ENCODE results near the gene KCTD21. TPM values are rescaled to one million over a fixed set of nuclear protein-coding genes. Genes with fewer than 3 reads are reported as not detected.

KCTD21 gene
- total RNA-seq, 1 donor from 2014 or later = 3.7 TPM

DNA sequence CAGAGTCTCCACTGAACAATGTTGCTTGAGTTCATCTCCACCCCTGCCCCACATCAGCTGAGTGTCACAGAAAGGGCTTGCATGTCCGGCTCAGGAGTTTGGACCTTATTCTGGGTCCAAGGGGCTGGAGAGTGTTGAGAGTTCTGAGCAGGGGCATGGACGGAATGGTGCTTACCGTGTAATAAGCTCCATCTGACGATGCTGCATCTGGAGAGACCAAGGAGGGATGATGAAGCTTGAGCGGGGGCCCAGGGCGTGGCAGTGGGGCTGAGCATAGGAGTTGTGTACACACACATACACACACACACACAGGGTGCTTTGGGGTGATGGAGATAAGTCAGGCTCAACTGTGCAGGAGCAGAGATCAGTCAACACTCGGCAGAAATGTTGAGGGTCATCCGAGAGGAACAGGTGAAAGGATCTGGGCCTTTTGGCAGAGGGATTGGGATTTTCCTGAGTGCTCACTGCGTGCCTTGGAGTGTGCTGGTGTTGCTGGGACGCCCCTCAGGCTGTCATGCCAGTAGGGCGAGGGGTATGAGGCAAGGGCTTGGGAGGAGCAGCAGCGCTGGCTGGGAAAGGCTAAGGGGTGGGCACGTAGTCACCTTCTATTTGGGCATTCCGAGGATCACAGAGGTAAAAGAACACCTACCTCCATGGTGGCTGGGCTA lies 2.6 kb upstream of the KCTD21 start:
- FAIRE-seq (no peak), DNase-seq (ENCODE audit: low read depth) (no peak)
- TF ChIP-seq, protein P1, sequence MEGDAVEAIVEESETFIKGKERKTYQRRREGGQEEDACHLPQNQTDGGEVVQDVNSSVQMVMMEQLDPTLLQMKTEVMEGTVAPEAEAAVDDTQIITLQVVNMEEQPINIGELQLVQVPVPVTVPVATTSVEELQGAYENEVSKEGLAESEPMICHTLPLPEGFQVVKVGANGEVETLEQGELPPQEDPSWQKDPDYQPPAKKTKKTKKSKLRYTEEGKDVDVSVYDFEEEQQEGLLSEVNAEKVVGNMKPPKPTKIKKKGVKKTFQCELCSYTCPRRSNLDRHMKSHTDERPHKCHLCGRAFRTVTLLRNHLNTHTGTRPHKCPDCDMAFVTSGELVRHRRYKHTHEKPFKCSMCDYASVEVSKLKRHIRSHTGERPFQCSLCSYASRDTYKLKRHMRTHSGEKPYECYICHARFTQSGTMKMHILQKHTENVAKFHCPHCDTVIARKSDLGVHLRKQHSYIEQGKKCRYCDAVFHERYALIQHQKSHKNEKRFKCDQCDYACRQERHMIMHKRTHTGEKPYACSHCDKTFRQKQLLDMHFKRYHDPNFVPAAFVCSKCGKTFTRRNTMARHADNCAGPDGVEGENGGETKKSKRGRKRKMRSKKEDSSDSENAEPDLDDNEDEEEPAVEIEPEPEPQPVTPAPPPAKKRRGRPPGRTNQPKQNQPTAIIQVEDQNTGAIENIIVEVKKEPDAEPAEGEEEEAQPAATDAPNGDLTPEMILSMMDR (IDR thresholded peaks at IDR 0.05; ENCODE audit: insufficient read depth, low read length, severe bottlenecking) = no peak
- Histone ChIP-seq H3K4me3 (ENCODE audit: low read depth, low read length) (no peak overlapping the region), H3K27me3 (ENCODE audit: control insufficient read depth, insufficient read depth, low read length) (no peaks in the 10 kb centered on the region), H3K36me3 (ENCODE audit: control insufficient read depth, insufficient read depth, low read length) (no peaks in the 10 kb centered on the region)

DNA sequence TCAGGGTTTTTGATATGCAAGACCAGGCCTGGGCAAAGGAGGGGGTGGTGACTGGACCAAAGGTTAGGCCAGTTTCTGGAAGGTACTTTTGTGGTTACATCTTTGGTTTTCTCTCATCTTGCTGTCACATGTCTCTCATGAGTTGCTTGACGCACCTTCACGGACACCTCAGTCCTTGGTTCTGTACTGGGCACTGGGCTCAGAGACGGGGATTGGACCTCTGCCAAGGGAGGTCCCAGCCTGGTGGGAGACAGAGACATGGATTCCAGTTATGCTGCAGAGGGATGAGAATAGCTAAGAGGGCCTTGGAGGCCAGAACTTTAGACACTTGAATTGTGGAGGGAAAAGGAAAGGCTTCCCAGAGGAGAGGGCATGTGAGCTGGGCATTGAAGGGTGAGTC lies 1.9 kb upstream of the KCTD21 start:
- DNase-seq (ENCODE audit: low read depth) (no peak), FAIRE-seq (no peak)
- TF ChIP-seq, protein P1 (IDR thresholded peaks at IDR 0.05; ENCODE audit: insufficient read depth, low read length, severe bottlenecking) = no peak
- Histone ChIP-seq H3K4me3 (ENCODE audit: low read depth, low read length) (no peak overlapping the region), H3K27me3 (ENCODE audit: control insufficient read depth, insufficient read depth, low read length) (no peaks in the 10 kb centered on the region), H3K36me3 (ENCODE audit: control insufficient read depth, insufficient read depth, low read length) (no peaks in the 10 kb centered on the region)

DNA sequence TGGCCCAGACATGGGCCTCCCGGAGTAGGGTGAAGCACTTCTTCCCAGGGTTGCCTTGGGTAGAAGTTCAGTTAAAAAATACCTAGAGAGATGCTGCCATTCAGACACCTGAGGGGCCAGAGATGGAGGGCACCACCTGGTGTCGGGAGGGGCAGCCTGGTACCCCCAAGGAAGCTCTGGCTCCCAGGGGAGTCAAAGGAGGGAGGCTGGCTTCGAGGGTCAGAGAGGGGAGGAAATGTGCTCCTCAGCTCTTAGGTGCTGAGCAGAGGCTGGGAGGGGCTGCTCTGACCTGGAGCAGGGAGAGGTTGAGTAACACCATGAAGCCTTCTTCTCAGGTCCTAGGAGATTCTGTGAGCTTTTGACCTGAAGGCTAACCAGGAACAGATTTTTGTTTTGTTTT lies 1.4 kb upstream of the KCTD21 start:
- Histone ChIP-seq H3K36me3 (ENCODE audit: control insufficient read depth, insufficient read depth, low read length) (no peaks in the 10 kb centered on the region), H3K4me3 (ENCODE audit: low read depth, low read length) (no peak overlapping the region), H3K27me3 (ENCODE audit: control insufficient read depth, insufficient read depth, low read length) (no peaks in the 10 kb centered on the region)
- DNase-seq (ENCODE audit: low read depth) = no peak
- FAIRE-seq = no peak
- TF ChIP-seq, protein P1 (IDR thresholded peaks at IDR 0.05; ENCODE audit: insufficient read depth, low read length, severe bottlenecking) = no peak

DNA sequence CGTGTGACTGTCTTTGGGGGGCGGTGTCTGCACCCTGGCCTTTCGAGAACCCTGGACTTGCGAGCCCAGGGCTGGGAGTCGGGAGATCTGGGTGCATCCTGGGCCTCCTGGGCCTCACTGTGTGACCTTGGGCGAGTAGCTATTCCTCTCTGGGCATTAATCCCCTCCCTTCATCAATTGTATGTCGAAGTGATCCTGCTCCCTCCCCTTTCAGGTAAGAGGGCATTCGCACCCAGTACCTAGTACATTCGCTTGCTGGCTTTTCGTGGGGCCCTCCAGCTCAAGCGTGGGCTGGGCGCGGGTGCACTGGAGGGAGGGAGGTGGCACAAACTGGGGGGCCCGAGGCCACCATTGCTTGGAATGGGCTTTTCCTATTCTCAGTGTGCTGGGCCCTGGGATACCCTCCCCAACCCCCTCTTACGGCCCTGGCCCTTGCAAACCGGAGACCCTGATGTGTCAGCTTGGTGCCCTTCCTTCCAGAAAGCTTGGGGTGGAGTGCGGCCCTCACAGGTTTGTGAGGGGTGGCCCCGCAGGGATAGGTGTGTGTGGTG lies 823 bp upstream of the KCTD21 start:
- DNase-seq (ENCODE audit: low read depth) = no peak

DNA sequence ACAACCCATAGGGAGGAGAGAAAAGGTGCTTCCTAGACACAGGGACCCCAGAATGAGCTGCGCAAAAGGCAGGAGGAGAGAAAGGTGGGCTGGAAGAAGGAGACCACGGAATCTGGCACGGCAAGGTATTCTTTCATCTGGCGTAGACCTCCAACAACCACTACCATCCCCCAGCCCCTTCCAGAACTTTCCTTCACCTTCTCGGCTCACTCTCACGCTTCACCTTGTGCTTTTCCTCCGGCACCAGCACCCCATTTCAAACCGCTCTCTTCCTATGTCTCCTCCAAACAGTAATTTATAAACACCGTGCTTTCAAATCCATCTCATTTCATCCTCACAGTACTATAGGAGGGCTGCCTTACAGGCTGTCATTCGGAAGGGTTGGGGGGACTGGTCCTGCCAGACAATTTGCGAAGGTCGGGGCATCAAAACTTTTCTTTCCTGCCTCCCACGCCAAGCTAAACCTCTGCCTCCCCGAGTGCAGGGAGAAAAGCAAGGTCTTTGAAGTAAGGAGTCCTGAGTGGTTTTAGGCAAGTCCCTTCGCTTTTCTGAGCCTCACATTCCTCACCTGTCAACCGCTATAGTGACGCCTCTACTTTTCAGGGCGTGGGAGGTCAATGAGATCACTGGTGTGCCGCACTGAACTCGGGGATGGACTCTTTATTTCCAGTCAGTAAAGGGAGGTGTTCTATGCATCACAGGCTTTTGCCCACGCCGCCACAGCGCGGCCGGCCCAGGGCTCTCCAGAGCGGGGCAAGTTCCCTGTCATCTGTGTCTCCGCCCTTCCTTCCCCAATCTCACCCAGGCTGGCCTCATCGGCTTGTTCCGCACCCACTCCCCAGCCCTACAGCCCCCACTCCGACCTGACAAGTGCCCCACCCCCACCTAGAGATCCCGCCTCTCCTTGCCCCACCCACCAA lies 800 bp downstream of the KCTD21 start:
- Histone ChIP-seq H3K4me3 (ENCODE audit: low read depth, low read length) (peak overlapping the region; percentile 77), H3K36me3 (ENCODE audit: control insufficient read depth, insufficient read depth, low read length) (no peaks in the 10 kb centered on the region), H3K27me3 (ENCODE audit: control insufficient read depth, insufficient read depth, low read length) (no peaks in the 10 kb centered on the region)
- no peak for FAIRE-seq
- TF ChIP-seq, protein P1 (IDR thresholded peaks at IDR 0.05; ENCODE audit: insufficient read depth, low read length, severe bottlenecking) = no peak
- peak; percentile 58 for DNase-seq (ENCODE audit: low read depth)

More for the DNA sequence above, 823 bp upstream of the KCTD21 start:
- H3K4me3 ChIP-seq (ENCODE audit: low read depth, low read length) = peak overlapping the region; percentile 77
- TF ChIP-seq, protein P1 (IDR thresholded peaks at IDR 0.05; ENCODE audit: insufficient read depth, low read length, severe bottlenecking) = no peak
- no peaks in the 10 kb centered on the region for H3K36me3 ChIP-seq (ENCODE audit: control insufficient read depth, insufficient read depth, low read length)
- no peak for FAIRE-seq
- H3K27me3 ChIP-seq (ENCODE audit: control insufficient read depth, insufficient read depth, low read length) = no peaks in the 10 kb centered on the region
